ENCODE results near the gene SIGLEC7.

Gene SIGLEC7

DNA sequence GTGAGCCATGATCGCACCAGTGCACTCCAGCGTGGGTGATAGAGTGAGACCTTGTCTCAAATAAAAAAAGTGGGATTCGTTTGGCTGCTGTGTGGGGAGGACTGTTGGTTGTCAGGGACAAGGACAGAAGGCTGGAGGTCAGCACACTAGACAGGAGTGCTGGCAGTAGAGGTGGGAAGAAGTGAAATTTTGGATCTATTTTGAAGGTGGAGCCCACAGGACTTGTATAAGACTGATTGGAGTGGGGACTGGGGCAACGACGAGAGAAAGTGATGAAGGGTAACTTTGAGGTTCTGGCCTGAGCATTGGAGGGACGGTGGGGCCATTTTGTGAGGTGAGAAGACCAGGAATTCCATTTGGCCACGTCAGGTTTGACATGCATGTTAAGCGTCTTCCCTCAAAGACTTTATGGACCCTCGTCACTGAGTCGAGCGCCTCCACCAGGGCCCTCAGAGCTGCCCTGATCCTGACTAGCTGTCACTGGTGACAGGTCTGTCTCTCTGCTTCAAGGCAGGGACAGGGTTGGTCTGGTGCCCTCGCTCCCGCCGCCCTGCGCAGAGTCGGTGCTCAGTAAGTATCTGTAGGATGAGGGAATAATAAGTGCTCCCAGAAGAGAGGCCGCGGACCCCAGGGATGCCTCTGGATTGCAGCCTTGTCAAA lies 34.6 kb upstream of the SIGLEC7 start:
- peak overlapping the region; percentile 89 for H3K4me3 ChIP-seq (replicated peaks; ENCODE audit: low read depth, low read length)
- TF ChIP-seq, protein P1, sequence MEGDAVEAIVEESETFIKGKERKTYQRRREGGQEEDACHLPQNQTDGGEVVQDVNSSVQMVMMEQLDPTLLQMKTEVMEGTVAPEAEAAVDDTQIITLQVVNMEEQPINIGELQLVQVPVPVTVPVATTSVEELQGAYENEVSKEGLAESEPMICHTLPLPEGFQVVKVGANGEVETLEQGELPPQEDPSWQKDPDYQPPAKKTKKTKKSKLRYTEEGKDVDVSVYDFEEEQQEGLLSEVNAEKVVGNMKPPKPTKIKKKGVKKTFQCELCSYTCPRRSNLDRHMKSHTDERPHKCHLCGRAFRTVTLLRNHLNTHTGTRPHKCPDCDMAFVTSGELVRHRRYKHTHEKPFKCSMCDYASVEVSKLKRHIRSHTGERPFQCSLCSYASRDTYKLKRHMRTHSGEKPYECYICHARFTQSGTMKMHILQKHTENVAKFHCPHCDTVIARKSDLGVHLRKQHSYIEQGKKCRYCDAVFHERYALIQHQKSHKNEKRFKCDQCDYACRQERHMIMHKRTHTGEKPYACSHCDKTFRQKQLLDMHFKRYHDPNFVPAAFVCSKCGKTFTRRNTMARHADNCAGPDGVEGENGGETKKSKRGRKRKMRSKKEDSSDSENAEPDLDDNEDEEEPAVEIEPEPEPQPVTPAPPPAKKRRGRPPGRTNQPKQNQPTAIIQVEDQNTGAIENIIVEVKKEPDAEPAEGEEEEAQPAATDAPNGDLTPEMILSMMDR (IDR thresholded peaks at IDR 0.05; ENCODE audit: low read length, missing control alignments) = no peak
- DNase-seq (ENCODE audit: low read depth) = peak; percentile 25

DNA sequence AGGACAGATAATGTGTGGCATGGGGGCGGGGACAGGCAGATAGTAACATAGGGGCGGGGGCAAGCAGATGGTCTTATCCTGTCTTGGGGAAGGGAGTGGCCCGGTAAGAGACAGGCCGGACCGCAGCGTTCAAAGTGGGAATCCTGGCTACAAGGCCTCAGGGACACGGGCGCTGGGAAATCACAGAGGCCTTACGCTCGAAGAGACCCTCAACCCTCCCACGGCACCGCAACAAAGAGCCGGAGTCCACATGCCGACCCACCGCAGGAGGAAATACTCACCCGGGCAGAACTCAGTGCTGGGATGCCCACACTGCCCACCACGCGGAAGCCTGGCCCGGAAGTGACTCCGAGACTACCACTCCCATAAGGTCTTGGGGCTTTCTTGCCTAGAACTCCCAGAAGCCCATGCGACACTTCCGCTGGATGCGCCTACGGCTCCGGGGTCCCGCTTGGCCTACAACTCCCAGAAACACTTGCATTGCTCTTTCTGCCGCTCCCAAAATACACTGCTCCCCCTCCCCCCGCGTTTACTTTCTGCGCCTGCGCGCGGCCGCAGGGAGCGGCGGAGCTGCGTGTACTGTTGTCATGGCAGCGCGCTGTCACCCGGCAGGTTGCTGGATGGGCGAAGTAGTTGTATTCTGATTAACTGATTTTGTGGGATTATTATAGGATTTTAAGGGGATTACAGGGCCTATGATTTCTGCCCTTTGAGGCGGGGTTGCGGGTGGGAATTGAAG lies 33.9 kb upstream of the SIGLEC7 start, which contains the start of gene CTU1:
TSS of gene CTU1 (minus strand) at position 344 of the 739 bp plus-strand sequence. CDS start 3,840 bp downstream, outside the sequence.
- peak; percentile 99 for DNase-seq (ENCODE audit: low read depth)
- H3K4me3 ChIP-seq (replicated peaks; ENCODE audit: low read depth, low read length) = peak within 1 kb of the TSS; percentile 89
- TF ChIP-seq, protein P1 (IDR thresholded peaks at IDR 0.05; ENCODE audit: low read length, missing control alignments) = peak; percentile 0

GRCh38 chr19:51108805-51109146 lies 33.3 kb upstream of the SIGLEC7 start:
- DNase-seq (ENCODE audit: low read depth) = no peak
- TF ChIP-seq, protein P1 (IDR thresholded peaks at IDR 0.05; ENCODE audit: low read length, missing control alignments) = no peak
- peak overlapping the region; percentile 89 for H3K4me3 ChIP-seq (replicated peaks; ENCODE audit: low read depth, low read length)

GRCh38 chr19:51110666-51110971 lies 31.5 kb upstream of the SIGLEC7 start:
- DNase-seq (ENCODE audit: low read depth) = no peak
- TF ChIP-seq, protein P1 (IDR thresholded peaks at IDR 0.05; ENCODE audit: low read length, missing control alignments) = no peak
- no peak overlapping the region for H3K4me3 ChIP-seq (replicated peaks; ENCODE audit: low read depth, low read length)

GRCh38 chr19:51111606-51112005 lies 30.5 kb upstream of the SIGLEC7 start:
- TF ChIP-seq, protein P1 (IDR thresholded peaks at IDR 0.05; ENCODE audit: low read length, missing control alignments) = peak; percentile 42
- DNase-seq (ENCODE audit: low read depth) = peak; percentile 11
- no peak overlapping the region for H3K4me3 ChIP-seq (replicated peaks; ENCODE audit: low read depth, low read length)

DNA sequence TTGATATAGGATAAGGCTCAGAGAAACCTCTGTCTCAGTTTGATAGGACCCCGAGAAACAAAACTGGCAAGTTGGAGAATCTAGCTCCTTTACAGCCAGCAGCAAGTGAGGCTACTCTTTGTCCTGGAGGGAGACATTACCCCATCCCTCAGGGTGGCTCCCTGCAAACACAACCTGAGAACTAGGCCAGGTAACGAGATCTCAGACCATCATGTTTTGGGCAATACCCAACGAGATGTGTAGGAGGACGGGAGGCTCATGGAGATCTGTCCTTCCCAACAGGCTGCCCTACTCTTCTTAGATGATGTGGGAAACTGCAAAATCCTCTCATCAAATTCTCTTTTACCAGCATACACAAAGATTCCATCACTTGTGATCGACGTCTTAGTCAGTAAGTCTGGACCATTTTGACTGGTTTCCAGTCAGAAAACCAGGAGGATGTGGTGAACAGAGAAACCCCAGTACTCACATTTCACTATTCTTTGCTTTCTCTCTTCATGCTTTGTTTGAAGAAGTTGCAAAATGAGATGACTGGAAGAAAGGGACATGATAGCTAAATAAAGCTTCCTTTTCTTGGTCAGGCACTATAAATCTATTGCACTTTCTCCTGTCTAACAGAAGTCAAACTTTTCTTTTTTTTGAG lies 27.9 kb upstream of the SIGLEC7 start:
- no peak for DNase-seq (ENCODE audit: low read depth)
- TF ChIP-seq, protein P1 (IDR thresholded peaks at IDR 0.05; ENCODE audit: low read length, missing control alignments) = no peak
- H3K4me3 ChIP-seq (replicated peaks; ENCODE audit: low read depth, low read length) = no peak overlapping the region

All from fibroblast of pulmonary artery (primary cell).